ENCODE data around the gene PHRF1.

Gene PHRF1

GRCh38 chr11:575313-575995, 816 bp upstream of the PHRF1 start:
- no peak for DNase-seq (ENCODE audit: low spot score)

DNA sequence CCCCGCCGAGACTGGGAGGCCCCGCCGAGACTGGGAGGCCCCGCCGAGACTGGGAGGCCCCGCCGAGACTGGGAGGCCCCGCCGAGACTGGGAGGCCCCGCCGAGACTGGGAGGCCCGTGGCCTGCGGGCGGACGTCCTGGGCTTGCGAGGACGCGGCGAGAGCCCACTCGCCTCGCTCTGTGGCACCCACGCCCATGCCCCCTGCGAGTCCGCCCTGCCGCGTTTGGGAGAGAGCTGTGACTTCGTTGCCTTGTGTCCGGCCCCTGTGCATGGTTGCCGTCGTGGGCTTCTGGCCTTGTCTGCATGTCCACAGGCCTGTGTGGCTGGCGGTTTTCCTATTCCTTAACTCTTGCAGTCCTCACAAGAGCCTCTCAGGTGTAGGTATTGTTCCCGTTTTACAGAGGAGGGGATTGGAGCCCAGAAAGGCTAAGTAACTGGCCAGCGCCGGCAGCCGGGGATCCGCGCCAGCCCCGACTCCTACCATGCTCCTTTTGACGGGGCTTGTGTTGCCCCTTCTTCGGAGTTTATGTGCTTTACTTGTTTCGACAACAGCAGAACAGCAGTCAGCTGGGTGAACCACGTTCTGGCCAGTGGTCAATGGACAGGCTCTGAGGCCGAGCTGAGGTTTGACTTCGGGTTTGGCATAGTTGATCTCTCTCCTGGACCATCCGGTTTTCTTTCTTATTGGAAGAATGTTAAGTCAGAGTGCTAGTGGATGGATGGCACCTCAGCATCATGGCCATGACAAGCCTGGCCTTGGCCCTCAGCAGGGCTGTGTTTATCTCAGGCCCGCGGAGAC, 741 bp downstream of the PHRF1 start:
- no peak for DNase-seq (ENCODE audit: low spot score)

- no peak for DNase-seq (ENCODE audit: low spot score)
Measured at GRCh38 chr11:577611-577894, 1.3 kb downstream of the PHRF1 start.

DNA sequence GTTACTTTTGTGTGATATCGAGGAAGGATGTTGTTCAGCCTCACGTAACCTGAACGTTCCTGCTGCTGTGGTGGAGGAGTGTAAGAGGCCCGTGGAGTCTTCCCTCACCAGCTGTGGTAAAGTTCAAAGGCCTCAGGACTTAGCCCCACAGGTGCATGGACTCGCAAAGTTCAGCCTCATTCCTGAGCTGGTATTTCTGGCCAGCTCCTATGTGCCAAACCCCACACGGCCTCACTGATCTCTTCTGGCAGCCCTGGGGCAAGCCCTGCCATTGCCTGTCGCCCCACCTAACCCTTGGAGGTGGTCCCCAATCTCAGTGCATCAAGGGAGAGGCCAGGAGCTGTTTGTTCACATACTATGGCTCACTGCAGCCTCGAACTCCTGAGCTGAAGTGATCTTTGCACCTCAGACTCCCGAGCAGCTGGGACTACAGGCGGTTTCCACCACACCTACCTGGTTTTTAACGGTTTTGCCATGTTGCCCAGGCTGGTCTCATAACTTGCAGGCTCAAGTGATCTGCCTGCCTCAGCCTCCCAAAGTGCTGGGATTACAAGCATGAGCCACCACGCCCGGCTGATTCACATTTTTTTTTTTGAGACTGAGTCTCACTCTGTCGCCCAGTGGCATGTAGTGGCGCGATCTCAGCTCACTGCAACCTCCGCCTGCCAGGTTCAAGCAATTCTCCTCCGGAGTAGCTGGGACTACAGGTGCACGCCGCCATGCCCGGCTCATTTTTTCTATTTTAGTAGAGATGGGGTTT, 2.2 kb downstream of the PHRF1 start:
- DNase-seq (ENCODE audit: low spot score) = no peak

DNA sequence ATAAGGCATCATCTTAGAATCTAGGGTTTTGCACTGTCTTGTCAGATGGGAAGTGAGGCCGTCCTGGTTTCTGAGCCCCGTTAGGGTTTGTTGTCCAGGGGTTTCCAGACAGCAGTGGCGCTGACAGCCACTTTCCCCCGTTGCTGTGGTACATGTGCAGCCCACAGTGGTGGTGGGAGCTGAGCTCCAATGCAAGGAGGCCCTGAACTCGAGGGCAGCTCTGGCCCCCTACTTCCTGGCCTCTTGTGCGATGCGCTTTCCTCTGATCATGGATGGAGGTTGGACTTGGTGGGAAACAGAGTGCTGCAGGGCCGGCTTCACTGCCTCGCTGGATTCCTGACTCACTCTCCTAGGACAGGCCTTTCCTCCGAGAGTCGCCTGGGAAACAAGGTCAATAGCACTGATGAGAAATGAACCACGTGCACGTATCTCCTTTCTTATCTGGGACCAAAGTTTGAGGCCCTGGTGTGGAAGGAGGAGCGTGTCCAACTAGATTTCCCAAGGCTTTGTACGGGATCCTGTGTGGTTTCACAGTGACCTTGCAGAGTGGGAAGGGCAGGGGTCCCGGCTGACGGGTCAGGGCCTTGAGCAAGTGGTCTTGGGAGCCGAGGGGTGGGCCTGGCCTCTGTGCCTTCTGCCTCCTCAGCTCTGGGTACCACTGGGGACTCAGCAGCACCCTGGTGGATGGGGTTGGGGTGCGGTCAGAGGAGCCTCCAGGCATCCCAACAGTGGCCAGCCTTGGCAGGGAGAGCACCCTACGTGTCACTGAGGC, 3.7 kb downstream of the PHRF1 start:
- no peak for DNase-seq (ENCODE audit: low spot score)

DNA sequence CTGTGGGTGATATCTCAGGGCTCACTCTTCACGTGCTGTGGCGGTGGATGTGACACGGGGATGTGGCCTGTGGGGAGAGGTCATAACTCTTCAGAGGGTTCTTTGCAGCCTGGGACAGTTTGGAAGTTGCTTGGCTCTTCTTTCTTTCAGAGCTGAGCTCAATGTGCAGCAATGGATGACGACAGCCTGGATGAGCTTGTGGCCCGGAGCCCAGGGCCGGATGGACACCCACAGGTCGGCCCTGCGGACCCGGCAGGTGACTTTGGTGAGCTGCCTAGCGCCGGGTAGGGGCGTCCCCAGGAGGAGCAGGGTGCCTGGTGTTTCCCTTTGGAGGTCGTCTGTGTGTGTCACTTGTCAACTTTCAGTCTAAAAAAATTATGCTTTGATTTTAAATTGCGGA, 5.1 kb downstream of the PHRF1 start:
- no peak for DNase-seq (ENCODE audit: low spot score)

DNA sequence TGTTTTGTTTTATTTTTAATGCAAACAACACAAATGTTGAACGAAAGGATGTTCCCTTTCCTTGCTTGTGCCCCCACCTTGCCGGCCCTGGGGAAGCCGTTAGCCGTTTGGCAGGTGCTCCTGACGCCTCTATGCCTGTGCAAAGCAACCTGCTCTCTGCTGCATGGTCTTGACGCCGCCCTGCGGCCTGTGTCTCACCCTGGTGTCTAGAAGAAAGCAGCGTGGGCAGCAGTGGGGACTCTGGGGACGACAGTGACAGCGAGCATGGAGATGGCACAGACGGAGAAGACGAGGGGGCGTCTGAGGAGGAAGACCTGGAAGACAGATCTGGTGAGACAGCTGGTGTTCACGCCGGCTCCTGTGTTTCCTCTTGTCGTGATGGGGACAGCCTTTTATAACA, 5.5 kb downstream of the PHRF1 start:
- no peak for DNase-seq (ENCODE audit: low spot score)

GRCh38 chr11:584287-584686, 8.0 kb downstream of the PHRF1 start:
- no peak for DNase-seq (ENCODE audit: low spot score)

DNA sequence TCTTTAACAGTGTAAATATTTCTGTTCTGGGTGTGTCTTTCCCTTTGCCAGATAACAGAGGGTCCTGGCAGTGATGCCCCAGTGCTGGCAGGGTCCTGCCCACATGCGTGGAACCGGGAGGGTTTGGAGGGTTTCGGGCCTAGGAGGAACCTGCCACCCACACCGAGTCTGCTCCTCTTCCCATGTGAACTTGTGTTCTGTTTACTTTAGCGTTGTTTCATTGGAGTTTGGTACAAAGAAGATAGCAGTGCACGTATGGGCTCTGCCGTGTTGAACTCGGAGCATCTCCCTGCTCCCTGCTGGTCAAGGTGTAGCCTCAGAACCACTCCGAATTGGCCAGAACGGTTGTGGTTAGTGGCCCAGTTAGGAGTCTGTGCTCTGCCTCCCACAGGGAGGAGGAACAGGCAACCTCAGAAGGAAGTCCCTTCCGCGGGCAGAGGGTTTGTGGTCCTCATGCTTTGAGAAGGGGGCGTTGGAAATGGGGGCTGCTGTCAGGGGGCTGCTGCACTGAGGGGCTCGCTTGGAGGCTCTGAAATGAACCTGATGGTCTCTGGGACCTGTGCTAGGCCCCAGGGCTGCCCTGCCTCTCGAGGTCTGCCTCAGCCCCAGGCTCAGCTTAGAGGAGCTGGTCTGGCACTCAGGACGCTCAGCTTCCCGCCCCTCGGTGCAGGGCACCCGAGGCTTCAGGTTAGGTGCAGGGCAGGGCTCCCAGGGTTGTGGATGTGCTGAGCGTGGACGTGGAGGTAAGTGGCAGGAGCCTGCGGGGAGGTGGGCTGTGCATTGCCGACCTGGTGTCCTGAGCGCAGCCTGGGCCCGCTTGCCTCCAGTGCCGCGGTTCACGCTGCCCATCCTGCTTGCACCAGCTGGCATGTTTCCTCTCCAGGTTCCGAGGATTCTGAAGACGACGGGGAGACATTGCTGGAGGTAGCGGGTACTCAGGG, 10.4 kb downstream of the PHRF1 start:
- no peak for DNase-seq (ENCODE audit: low spot score)

- DNase-seq (ENCODE audit: low spot score) = no peak
Measured at GRCh38 chr11:587546-587945, 11.3 kb downstream of the PHRF1 start.

DNA sequence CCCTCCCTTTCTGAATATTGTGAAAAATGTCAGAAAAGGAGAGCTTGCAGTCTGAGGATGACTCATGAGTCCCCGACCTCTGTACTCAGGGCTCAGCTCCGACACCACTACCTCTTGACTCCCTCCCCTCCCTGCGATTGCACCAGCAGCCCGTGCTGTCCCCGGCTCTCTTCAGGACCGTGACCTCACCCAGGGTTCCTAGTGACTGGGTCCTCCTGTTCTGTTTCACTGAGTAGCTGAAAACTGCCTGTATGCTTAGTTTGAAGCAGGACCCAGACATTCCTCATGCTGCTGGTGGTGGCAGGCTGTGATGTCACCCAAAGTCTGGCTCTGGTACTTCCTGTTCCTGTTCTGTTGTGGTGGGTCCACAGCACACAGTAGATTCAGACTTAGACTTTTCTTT, 11.7 kb downstream of the PHRF1 start:
- DNase-seq (ENCODE audit: low spot score) = no peak

GRCh38 chr11:589798-590197, 13.5 kb downstream of the PHRF1 start:
- DNase-seq (ENCODE audit: low spot score) = no peak

DNA sequence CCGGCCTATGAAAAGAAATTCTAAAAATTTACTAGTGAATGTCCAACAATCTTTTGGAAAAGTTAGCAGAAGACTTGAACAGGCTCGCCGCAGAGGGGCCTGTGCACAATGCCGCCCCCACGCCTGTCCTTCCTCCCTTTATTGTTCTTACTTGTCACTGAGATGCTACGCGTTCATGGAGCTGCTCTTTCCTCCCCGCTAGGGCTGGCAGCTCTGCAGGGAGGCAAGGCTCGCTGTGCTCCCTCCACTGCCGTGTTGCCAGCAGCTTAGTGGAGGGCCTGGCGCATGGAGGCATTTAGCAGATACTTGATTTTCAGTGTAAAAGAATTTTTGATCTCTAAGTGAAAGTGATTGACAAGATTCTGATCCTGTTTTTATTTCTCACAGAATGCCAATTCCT, 14.7 kb downstream of the PHRF1 start:
- DNase-seq (ENCODE audit: low spot score) = no peak

DNA sequence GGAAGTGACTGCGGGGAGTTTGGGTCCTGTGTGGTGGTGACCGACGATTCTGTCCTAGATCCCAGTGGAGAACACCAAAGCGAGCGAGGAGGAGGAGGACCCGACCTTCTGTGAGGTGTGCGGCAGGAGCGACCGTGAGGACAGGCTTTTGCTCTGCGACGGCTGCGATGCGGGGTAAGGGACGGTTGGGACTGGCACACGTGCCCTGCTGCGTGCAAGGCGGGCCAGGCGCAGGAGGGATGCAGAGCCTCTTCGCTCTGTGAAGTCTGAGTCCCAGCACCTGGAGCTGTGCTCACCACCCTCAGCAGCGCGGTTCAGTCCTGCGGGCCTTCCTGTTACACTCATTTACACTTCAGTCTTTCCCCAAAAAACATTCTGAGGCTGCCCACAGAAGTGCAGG, 16.2 kb downstream of the PHRF1 start:
- DNase-seq (ENCODE audit: low spot score) = no peak

DNA sequence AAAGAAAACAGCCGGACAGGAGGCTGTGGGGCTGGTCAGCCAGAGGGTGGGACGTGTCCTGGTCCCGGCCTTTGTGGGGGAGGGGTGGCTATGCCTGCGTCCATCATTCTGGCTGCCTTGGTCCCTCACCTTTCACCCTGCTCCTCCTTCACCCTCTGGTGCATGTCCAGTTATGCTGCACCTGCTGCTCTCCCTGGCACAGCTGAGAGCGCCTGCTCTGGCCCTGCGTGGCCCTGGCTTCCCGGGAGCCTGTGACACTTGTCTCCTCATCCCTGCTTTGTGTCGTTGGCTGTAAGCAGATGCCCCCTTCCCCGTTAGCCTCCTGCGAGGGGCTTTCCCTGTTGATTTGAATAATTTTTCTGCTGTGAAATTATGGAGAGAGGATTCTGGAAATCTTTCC, 16.6 kb downstream of the PHRF1 start:
- DNase-seq (ENCODE audit: low spot score) = no peak

- DNase-seq (ENCODE audit: low spot score) = no peak
Measured at GRCh38 chr11:593347-593746, 17.1 kb downstream of the PHRF1 start.

DNA sequence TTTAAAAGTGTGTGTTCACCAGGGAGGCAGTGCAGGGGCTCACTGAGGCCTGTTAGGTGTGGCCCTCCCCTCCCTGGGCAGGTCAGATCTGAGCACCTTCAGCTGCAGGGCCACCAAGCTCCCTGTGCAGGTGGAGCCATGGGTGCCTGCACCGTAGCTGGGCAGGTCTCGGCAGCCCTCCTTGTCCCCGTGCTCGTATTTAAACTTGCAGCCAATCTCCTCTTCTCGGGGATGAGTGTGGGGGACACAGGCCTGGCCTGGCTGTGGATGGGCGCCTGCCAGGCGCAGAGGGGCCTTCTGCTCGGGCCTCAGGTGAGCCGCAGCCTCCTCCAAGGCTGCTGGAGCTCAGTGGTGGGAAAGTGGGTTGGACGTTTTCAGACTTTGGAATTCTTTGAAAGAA, 19.1 kb downstream of the PHRF1 start:
- no peak for DNase-seq (ENCODE audit: low spot score)

- DNase-seq (ENCODE audit: low spot score) = no peak
Measured at GRCh38 chr11:596374-596773, 20.1 kb downstream of the PHRF1 start.

GRCh38 chr11:597166-597725, 21.0 kb downstream of the PHRF1 start:
- peak; percentile 87 for DNase-seq (ENCODE audit: low spot score)

DNA sequence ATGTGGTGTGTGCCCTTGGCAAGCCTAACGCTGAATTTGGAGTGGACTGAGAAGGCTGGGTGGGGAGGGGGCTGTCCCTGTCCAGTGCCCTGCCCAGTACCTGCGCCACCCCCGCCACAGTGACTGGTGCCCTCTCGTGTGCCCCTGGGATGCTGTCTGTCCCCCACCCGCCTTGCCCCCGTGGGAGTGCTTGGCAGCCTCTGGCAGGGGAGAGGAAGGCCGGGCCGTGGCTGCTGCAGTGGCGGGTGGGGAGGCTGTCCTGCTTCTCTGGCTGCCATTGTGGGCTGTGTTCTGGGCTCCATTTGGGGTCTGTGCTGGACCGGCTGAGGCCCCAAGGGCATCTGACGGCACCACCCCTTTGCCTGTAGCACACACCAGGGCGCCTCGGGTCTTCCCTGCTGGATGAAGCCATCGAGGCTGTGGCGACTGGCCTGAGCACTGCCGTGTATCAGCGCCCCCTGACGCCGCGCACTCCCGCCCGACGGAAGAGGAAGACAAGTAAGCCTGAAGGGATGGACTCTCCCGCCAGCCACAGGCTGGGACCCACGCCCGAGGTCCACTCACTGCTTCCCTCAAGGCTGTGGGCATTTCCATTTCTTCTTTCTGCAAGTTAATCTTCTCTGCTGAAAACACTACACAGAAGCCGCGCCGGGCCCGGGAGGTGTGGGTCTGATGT, 21.9 kb downstream of the PHRF1 start:
- DNase-seq (ENCODE audit: low spot score) = no peak
